HEK293T (cell line): ENCODE results near the gene VMP1.

Experiments used
- CTCF ChIA-PET: fragments of 350-600 bp; formaldehyde crosslinking; extraction: SDS; loops from one replicate; lab custom pipeline; 2021; ENCODE audit warnings: antibody characterized with exemption, inconsistent platforms; lab: Yijun Ruan, JAX
- POLR2A ChIA-PET: fragments of 350-600 bp; formaldehyde crosslinking; extraction: SDS; loops from one replicate; lab custom pipeline; 2020; ENCODE audit warnings: antibody characterized with exemption, inconsistent platforms; lab: Yijun Ruan, JAX
- DNase-seq: peaks from one replicate; pipeline ENCODE4 v3.0.0; 2012; ENCODE audit warnings: mixed read lengths; ENCODE audit errors: extremely low spot score
- ARNT ChIP-seq: fragments of 450-650 bp; IDR thresholded peaks from 2 replicates; pipeline ENCODE4 v1.6.1; 2017; ENCODE audit warnings: mild to moderate bottlenecking
- BHLHE40 ChIP-seq: fragments of 450-650 bp; IDR thresholded peaks from 2 replicates; pipeline ENCODE4 v1.6.1; 2016; ENCODE audit warnings: mild to moderate bottlenecking, moderate library complexity, borderline replicate concordance
- CTBP1 ChIP-seq: fragments of 450-650 bp; IDR thresholded peaks from 2 replicates; pipeline ENCODE4 v1.6.1; 2016; ENCODE audit warnings: borderline replicate concordance
- ELF4 ChIP-seq: fragments of 450-650 bp; IDR thresholded peaks from 2 replicates; pipeline ENCODE4 v1.6.1; 2017; ENCODE audit warnings: antibody characterized with exemption
- FOXA1 ChIP-seq: fragments of 450-650 bp; IDR thresholded peaks from 2 replicates; pipeline ENCODE4 v1.6.1; 2016; ENCODE audit warnings: mild to moderate bottlenecking
- FOXK2 ChIP-seq: fragments of 450-650 bp; IDR thresholded peaks from 2 replicates; pipeline ENCODE4 v1.6.1; 2016; ENCODE audit warnings: mild to moderate bottlenecking
- FOXM1 ChIP-seq: fragments of 450-650 bp; IDR thresholded peaks from 2 replicates; pipeline ENCODE4 v1.6.1; 2017; ENCODE audit warnings: mild to moderate bottlenecking, borderline replicate concordance
- HDGF ChIP-seq: fragments of 450-650 bp; IDR thresholded peaks from 2 replicates; pipeline ENCODE4 v1.6.1; 2017; ENCODE audit warnings: antibody characterized with exemption, borderline replicate concordance
- L3MBTL2 ChIP-seq: fragments of 450-650 bp; conservative IDR thresholded peaks from 2 replicates; pipeline ENCODE4 v1.6.1; 2016; ENCODE audit warnings: mild to moderate bottlenecking
- LEF1 ChIP-seq: fragments of 450-650 bp; IDR thresholded peaks from 2 replicates; pipeline ENCODE4 v1.6.1; 2017; ENCODE audit warnings: mild to moderate bottlenecking, borderline replicate concordance
- NFRKB ChIP-seq: fragments of 450-650 bp; IDR thresholded peaks from 2 replicates; pipeline ENCODE4 v1.6.1; 2016; ENCODE audit warnings: mild to moderate bottlenecking, moderate library complexity
- SP1 ChIP-seq: fragments of 450-650 bp; IDR thresholded peaks from 2 replicates; pipeline ENCODE4 v1.6.1; 2017
- SUZ12 ChIP-seq: fragments of 450-650 bp; IDR thresholded peaks from 2 replicates; pipeline ENCODE4 v1.6.1; 2016; ENCODE audit warnings: mild to moderate bottlenecking
- TARDBP ChIP-seq: fragments of 450-650 bp; IDR thresholded peaks from 2 replicates; pipeline ENCODE4 v1.6.1; 2016
- ZNF384 ChIP-seq: fragments of 450-650 bp; IDR thresholded peaks from 2 replicates; pipeline ENCODE4 v1.6.1; 2016
- TF ChIP-seq, protein P1 (sequence below): fragments of 450-650 bp; IDR thresholded peaks from 2 replicates; pipeline ENCODE4 v1.6.1; 2016

VMP1 gene

DNA sequence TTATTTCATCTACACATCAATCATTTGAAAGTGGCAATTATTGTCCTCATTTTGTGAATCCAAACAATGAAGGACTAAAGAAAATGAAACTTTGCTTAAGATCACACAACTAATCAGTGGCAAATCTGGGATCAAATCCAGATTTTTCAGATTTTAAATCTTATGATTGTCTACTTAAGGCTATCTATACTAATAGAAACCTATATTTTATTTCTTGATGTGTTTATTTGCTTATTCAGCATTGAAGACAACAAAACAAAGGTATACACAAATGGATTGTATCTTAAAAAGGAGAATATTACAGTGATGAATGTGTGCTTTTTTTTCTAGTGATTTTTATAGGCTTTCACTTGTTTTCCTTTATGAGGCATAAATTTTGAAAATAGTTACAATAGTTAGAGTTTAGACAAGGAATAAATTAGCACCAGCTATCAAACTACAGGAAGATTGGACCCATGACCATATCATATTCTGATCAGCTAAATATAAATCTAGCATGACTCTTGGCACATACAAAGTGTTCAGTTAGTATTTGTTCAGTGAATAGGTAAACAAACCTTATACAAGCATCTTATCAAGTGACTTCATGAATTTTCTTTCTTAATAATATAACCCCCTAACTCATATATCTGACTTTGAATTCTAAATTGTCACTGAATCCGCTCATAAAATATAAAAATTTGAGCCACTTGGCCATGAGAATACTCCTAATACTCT, 20.5 kb downstream of the VMP1 start:
- TF ChIP-seq NFRKB = no peak
- TF ChIP-seq SUZ12 = no peak
- CTCF ChIA-PET = interaction anchor here (0.7 kb wide), 1 partner anchor 13 kb away, joined by 3 read pairs; no protein-coding TSS in a partner anchor
- no peak for DNase-seq
- POLR2A ChIA-PET = interaction anchor here (1.2 kb wide), 1 partner anchor 21 kb away, joined by 3 read pairs; the partner anchor contains the start of genes PTRH2 and VMP1

DNA sequence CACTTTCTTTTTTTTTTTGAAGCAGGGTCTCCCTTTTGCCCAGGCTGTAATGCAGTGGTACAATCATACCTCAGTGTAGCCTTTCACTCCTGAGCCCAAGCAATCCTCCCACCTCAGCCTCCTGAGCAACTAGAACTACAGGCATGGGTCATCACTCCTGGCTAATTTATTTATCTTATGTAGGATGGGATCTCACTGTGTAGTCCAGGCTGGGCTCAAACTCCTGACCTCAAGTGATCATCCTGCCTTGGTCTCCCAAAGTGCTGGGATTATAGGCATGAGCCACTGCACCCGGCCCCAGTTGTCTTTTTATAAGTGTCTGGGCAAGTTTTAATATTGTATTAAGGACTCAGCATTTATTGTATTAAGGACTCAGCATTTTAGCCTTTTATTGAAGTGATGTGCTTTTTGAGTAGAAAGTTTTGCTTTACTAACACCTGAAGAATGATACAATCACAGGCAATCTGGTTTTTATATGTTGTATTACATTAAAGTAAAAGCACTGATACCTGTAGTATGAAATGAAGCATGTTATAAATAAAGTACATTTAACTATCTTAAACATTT, 22.9 kb downstream of the VMP1 start:
- TF ChIP-seq ARNT (no peak), L3MBTL2 (no peak), ELF4 (no peak), TARDBP (no peak), SUZ12 (no peak), NFRKB (no peak), FOXA1 (no peak), FOXK2 (no peak), SP1 (no peak), CTBP1 (no peak), HDGF (no peak), FOXM1 (no peak), BHLHE40 (no peak)
- TF ChIP-seq, protein P1, sequence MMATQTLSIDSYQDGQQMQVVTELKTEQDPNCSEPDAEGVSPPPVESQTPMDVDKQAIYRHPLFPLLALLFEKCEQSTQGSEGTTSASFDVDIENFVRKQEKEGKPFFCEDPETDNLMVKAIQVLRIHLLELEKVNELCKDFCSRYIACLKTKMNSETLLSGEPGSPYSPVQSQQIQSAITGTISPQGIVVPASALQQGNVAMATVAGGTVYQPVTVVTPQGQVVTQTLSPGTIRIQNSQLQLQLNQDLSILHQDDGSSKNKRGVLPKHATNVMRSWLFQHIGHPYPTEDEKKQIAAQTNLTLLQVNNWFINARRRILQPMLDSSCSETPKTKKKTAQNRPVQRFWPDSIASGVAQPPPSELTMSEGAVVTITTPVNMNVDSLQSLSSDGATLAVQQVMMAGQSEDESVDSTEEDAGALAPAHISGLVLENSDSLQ = no peak
- ChIA-PET CTCF (no interaction called here), POLR2A (no interaction called here)
- DNase-seq = no peak

DNA sequence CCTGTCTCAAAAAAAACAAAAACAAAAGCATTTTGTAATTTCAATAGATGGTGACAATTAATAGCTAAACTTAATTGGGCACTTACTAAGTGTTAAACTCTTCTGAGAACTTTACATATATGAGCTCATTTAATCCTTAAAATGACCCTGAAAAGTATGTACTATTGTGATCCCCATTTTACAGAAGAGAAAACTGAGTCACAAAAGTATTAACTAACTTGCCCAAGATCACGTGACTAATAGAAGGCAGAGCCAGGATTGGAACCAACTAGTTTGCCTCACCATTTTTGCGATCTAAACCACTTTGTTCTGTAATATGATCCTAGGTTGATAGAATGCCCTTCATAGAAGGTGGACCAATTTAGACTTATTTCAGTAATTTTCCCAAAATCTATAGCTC, 26.2 kb downstream of the VMP1 start:
- POLR2A ChIA-PET = no interaction called here
- TF ChIP-seq FOXM1 (no peak), LEF1 (no peak), ZNF384 (no peak), L3MBTL2 (no peak), ARNT (no peak)
- CTCF ChIA-PET = no interaction called here
- DNase-seq = no peak

DNA sequence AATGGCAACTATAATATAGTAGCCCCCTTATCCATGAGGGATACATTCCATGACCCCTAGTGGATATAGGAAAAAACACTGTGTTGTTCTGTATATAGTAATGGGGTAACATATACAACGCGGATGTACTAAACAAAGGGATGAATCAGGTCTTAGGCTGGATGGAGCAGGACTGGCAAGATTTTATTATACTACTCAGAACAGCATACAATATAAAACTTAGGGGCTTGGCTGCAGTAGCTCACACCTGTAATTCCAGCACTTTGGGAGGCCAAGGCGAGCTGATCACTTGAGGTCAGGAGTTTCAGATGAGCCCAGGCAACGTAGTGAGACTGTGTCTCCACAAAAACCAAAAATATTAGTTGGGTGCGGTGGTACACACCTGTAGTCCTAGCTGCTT, 26.8 kb downstream of the VMP1 start:
- POLR2A ChIA-PET = no interaction called here
- TF ChIP-seq FOXK2 (no peak), SUZ12 (no peak), SP1 (no peak), NFRKB (no peak), ZNF384 (no peak), FOXM1 (no peak), CTBP1 (no peak), L3MBTL2 (no peak), LEF1 (no peak), TARDBP (no peak), BHLHE40 (no peak), FOXA1 (no peak), HDGF (no peak), ELF4 (no peak), ARNT (no peak)
- TF ChIP-seq, protein P1 = no peak
- CTCF ChIA-PET = interaction anchor here (0.7 kb wide), 1 partner anchor 20 kb away, joined by 3 read pairs; no protein-coding TSS in a partner anchor
- no peak for DNase-seq

DNA sequence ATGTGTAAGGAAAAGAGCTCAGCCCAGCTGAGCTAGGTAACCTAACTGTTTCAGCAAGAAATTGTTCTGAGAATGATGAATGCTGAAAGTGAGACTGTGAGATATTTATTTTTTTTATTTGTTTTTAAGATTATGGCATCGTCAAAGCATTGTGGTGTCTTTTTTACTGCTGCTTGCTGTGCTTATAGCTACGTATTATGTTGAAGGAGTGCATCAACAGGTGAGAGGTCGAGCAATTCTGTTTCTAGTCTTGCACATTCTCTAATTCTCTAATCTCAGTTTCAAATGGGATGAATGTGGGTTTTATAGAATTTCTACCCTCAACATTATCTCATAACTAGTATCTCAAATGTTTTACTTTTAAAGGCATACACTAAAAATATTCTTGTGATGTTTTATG, 29.9 kb downstream of the VMP1 start:
- TF ChIP-seq SP1 = no peak
- TF ChIP-seq ARNT = no peak
- TF ChIP-seq TARDBP = no peak
- no peak for TF ChIP-seq FOXM1
- no peak for TF ChIP-seq BHLHE40
- no peak for TF ChIP-seq ELF4
- no peak for TF ChIP-seq ZNF384
- no peak for TF ChIP-seq NFRKB
- no peak for TF ChIP-seq HDGF
- ChIA-PET POLR2A (interaction anchor here (0.6 kb wide), 2 partner anchors 36 to 228 kb away, joined by 3 read pairs; partner anchors contain the start of gene RNFT1), CTCF (interaction anchor here (0.6 kb wide), 1 partner anchor 436 kb away, joined by 3 read pairs; no protein-coding TSS in a partner anchor)
- no peak for DNase-seq

DNA sequence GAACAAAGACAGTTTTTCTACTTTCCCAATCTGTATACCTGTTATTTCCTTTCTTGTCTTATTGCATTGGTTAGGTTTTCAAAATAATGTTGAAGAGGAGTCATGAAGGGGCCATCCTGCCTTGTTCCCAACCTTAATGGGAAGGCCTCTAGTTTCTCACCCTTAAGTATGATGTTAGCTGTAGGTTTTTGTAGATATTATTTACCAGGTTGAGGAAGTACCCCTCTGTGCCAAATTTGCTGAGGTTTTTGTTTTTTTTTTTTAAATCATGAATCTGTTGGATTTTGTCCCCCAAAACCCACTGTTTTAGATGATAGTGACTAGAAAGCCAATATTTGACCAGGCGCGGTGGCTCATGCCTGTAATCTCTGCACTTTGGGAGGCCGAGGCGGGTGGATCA, 36.4 kb downstream of the VMP1 start:
- ChIA-PET POLR2A (no interaction called here), CTCF (no interaction called here)
- TF ChIP-seq L3MBTL2 = no peak
- no peak for TF ChIP-seq FOXA1
- TF ChIP-seq ARNT = no peak
- no peak for DNase-seq

DNA sequence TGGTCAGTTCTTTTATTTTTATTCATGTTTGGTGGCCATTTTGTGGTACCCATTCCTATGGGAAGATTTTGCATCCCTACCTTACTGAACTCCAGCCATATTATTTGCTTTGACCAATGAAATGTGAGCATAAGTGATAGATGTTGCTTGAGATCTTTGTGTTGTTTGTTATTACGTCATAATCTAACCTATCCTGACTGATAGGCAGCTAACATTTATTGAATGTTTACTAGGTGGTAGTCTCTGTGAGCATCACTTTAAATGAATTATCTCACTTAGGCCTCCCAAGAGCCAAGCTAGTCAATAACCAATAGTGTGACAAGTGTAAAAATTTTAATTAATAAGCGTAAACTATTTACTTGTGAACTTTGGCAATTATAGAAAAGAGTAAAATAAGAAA, 37.6 kb downstream of the VMP1 start:
- DNase-seq = no peak
- CTCF ChIA-PET = no interaction called here

More for the DNA sequence above, 37.6 kb downstream of the VMP1 start:
- POLR2A ChIA-PET = no interaction called here
- TF ChIP-seq CTBP1 (no peak), L3MBTL2 (no peak), SP1 (no peak), SUZ12 (no peak), HDGF (no peak)
